ENCODE results near the gene UBE2N.
A peak's percentile ranks its signal among the peaks of the same experiment; 100 is the strongest.

Gene UBE2N

DNA sequence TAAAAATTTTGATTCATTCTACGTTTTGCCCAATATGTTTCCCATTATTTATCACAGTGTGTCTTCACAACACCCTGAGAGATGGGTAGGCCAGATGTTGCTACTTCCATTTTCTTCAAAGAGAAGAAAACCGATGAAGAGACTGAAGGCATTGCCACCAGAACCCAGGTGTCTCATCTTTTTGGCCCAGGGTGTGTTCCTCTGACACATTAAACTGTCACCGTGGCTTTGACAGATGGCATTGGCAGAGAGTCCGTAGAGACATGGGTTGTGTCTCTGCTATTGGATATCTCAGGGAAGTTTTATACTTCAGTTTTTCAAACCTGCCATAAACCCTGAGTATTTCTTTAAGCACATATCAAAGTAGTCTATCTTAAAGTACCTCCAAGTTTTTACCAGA, 75.3 kb downstream of the UBE2N start:
- no peak overlapping the region for H3K27ac Mint-ChIP-seq
- no peak overlapping the region for H3K4me3 Mint-ChIP-seq
- H3K9me3 Mint-ChIP-seq: no peaks in the 10 kb centered on the region
- no peak for DNase-seq (ENCODE audit: low spot score in 2 of 2)
- H3K4me1 Mint-ChIP-seq: peaks cover 6% of the 10 kb centered on the region
- no peak for ATAC-seq
- no peaks in the 10 kb centered on the region for H3K36me3 Mint-ChIP-seq

DNA sequence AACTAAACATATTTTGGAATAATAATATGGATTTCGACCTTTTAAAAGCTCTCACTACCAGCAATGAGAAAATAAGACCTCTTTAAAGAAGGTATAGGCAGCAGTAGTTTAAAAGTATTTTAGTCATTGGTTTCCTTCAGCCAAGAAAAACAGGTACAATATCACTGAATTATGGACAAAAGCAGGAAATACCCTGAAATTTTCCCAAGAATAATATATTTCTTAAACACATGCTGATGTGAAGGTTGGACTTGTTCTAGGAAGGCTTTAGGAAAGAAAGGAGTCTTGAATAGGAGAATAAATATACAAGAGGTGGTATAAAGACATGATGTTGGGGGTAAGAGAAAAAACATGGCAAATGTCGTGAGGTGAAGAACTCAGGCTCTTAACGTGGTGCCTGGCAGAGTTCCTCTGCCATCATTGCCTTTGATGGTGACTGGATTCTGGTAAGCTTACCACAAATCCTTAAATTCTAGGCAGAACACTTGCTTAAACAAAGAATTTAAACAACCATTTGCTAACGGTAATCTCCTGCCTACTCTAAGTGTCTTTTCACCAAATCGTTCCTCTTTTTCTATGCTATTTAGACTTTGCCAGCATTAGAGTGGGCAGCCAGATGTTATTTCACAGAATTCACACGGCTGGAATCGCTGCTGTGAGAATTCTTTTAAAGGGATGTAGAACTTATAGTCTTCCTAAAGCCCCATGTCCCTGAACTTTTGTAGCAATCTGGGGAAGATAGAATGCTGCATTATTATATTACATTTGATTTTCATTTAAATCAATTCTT, 75.9 kb downstream of the UBE2N start:
- ATAC-seq (no peak), DNase-seq (ENCODE audit: low spot score in 2 of 2) (no peak)
- no peaks in the 10 kb centered on the region for H3K36me3 Mint-ChIP-seq
- no peaks in the 10 kb centered on the region for H3K9me3 Mint-ChIP-seq
- H3K27ac Mint-ChIP-seq: no peak overlapping the region
- no peak overlapping the region for H3K4me3 Mint-ChIP-seq
- H3K4me1 Mint-ChIP-seq: peaks cover 6% of the 10 kb centered on the region

DNA sequence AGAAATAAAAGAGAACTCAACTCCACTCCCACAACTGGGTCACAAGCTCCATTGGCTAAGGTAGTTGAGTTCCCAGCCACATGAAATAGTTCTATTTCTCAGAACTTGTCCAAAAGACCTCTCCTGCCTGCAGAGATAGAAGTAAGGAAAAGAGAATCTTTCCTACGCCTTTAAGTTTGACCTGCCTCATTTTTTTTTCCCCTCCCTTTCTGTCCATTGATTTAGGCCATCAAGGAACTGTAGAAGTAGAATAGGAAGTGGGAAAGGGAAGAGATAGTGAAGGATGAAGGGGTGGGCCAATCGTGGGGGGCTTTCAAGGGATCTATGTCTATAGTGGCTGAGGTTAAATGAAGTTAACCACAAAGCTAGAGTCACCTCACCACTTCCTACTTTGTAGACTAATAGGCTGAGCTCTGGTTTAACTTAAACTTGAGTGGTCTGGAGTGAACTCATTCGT, 77.9 kb downstream of the UBE2N start:
- no peak overlapping the region for H3K4me3 Mint-ChIP-seq
- DNase-seq (ENCODE audit: low spot score in 2 of 2): no peak
- no peak overlapping the region for H3K27ac Mint-ChIP-seq
- no peaks in the 10 kb centered on the region for H3K36me3 Mint-ChIP-seq
- H3K4me1 Mint-ChIP-seq: peaks cover 6% of the 10 kb centered on the region
- no peaks in the 10 kb centered on the region for H3K9me3 Mint-ChIP-seq
- ATAC-seq: peak; percentile 86

DNA sequence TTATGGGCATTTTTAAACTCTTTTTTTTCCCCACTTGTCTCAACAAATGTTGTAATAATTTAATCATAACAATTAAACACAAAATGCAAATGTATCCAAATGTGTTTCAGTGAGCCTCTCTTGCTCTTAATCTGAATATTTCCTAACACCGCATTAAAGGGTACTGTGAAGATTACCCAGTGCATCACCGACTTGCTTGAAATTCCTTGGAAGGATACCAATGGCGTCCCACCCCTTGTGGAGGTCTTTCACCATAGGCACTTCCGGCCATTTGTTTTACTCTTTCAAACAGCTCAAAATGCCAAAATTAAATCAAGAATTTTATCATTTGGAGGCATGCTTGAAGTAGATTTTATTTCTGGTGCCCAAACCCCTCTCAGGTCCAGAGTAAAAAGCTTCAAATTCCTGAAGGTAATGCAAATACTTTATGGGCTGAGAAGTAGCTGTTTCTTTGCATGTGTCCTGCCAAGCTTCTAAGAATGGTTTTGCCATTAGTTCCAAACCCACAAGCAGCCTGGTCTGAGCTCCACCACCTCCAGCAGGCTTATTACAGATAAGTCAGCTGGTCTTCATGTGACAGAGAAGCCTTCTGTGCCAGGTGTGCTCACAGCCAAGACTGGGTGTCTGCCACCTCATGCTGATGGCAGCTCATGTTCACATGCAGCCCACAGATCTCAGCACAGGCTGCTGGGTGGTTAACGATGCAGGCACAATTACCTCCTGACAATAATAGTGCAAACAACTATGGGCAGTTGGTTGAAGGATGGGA, 80.4 kb downstream of the UBE2N start:
- no peaks in the 10 kb centered on the region for H3K9me3 Mint-ChIP-seq
- H3K4me3 Mint-ChIP-seq: no peak overlapping the region
- H3K36me3 Mint-ChIP-seq: no peaks in the 10 kb centered on the region
- ATAC-seq (no peak), DNase-seq (ENCODE audit: low spot score in 2 of 2) (no peak)
- H3K27ac Mint-ChIP-seq: no peak overlapping the region
- H3K4me1 Mint-ChIP-seq: peaks cover 6% of the 10 kb centered on the region

DNA sequence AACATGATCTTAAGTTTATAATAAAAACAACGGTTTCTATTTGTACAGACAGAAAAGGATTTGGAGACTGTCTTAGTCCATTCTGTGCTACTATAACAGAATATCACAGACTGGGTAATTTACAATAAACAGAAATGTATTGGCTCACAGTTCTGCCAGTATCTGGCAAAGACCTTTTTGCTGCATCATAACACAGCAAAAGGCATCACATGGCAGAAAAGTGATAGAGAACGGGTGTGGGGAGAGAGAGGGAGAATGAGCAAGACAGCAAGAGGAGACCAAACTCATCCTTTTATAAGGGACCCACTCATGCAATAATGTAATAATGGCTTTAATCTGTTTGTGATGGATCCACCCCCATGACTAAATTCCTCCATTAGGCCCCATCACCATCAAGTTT, 81.1 kb downstream of the UBE2N start:
- Mint-ChIP-seq H3K9me3 (no peaks in the 10 kb centered on the region), H3K27ac (no peak overlapping the region), H3K4me1 (peaks cover 6% of the 10 kb centered on the region), H3K4me3 (no peak overlapping the region), H3K36me3 (no peaks in the 10 kb centered on the region)
- ATAC-seq: no peak
- no peak for DNase-seq (ENCODE audit: low spot score in 2 of 2)

DNA sequence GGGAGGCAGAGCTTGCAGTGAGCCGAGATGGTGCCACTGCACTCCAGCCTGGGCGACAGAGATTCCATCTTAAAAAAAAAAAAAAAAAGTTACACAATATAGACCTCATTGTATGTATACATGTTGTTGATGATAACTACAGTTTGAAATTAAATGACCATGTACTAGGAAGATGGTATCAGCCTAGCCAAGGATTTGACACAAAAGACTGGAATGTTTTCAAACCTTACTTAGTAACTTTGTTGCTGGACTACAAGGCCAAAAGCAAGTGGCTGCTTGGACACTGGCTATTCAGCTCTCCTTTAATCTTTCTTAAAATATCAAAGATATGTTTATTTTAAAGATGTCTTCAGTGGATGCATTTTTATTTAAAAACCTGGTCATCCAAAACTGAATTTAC, 82.9 kb downstream of the UBE2N start:
- no peak for ATAC-seq
- H3K9me3 Mint-ChIP-seq: no peaks in the 10 kb centered on the region

DNA sequence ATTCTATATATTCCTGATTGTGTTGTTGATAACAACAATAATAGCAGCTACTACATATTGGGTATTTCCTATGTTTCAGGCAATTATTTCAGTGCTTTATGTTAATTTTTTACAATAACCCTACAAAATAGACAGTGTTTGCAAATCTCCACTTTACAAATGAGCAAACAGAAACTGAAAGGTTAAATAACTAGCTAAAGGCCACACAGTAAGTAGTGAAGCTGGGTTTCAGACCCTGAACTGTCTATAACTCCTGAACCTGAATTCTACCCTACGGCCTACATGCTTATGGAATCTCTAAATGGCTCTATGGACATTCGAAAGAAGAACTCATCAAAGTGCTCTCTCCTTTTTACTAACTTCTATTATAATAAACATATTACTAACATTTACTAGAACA, 83.7 kb downstream of the UBE2N start:
- H3K9me3 Mint-ChIP-seq: no peaks in the 10 kb centered on the region
- H3K36me3 Mint-ChIP-seq: no peaks in the 10 kb centered on the region
- H3K4me3 Mint-ChIP-seq: no peak overlapping the region
- H3K27ac Mint-ChIP-seq: no peak overlapping the region
- no peaks in the 10 kb centered on the region for H3K4me1 Mint-ChIP-seq
- ATAC-seq (no peak), DNase-seq (ENCODE audit: low spot score in 2 of 2) (no peak)

More for the DNA sequence above, 82.9 kb downstream of the UBE2N start:
- DNase-seq (ENCODE audit: low spot score in 2 of 2): no peak
- Mint-ChIP-seq H3K36me3 (no peaks in the 10 kb centered on the region), H3K4me3 (no peak overlapping the region), H3K27ac (no peak overlapping the region), H3K4me1 (peaks cover 3% of the 10 kb centered on the region)

DNA sequence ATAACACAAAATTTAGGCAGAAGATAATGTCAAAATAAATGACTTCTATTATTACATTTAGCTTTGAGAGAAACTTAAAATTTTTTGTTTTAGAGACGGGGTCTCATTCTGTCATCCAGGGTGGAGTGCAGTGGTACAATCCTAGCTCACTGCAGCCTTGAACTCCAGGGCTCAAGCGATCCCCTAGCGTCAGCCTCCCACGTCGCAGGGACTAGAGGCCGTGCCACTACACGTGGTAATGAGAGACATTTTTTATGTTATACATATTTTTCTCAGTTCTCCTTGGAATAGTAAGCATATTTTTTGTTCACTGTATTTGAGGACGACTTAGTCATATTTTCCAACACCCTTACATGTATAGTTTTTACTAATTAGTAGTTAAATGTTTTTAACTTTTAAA, 85.5 kb downstream of the UBE2N start:
- Mint-ChIP-seq H3K4me1 (no peaks in the 10 kb centered on the region), H3K27ac (no peak overlapping the region), H3K36me3 (no peaks in the 10 kb centered on the region), H3K9me3 (no peaks in the 10 kb centered on the region), H3K4me3 (no peak overlapping the region)
- DNase-seq (ENCODE audit: low spot score in 2 of 2): no peak
- ATAC-seq: no peak
